HEK293 (cell line): Measurements from ENCODE around the gene GSC.

Experiments used
- CTCF ChIA-PET: fragments of 350-600 bp; formaldehyde crosslinking; extraction: SDS; loops from one replicate; lab custom pipeline; 2021; ENCODE audit warnings: antibody characterized with exemption; lab: Yijun Ruan, JAX
- POLR2A ChIA-PET: fragments of 300-600 bp; formaldehyde crosslinking; extraction: SDS; loops from one replicate; lab custom pipeline; 2020; ENCODE audit warnings: antibody characterized with exemption, inconsistent platforms; lab: Yijun Ruan, JAX
- H3K27ac ChIP-seq: fragments of 200-500 bp; sonication (Bioruptor generic); 2 replicates; pipeline ENCODE4 v1.5.1; 2014; ENCODE audit warnings: low read depth, low read length, control low read depth, inconsistent platforms; ENCODE audit errors: extremely low read depth
- H3K36me3 ChIP-seq, 2 experiments: fragments of 200-500 bp in 1 of 2; sonication (Bioruptor generic) in 1 of 2; 1 replicate in 1 of 2; 2 replicates in 1 of 2; pipeline ENCODE4 v1.5.1; 2014 to 2017; ENCODE audit warnings: inconsistent platforms in 2 of 2, low read length in 2 of 2; ENCODE audit not compliant: control insufficient read depth in 2 of 2, insufficient read depth in 1 of 2
- H3K4me1 ChIP-seq: fragments of 200-500 bp; sonication (Bioruptor generic); 2 replicates; pipeline ENCODE4 v1.5.1; 2014; ENCODE audit warnings: mild to moderate bottlenecking, low read length, inconsistent platforms; ENCODE audit not compliant: control insufficient read depth, insufficient read depth
- H3K4me3 ChIP-seq: 2 replicates; pipeline ENCODE4 v1.5.1; 2011; ENCODE audit warnings: low read depth, mild to moderate bottlenecking, control low read depth, low read length, moderate library complexity
- H3K9me3 ChIP-seq: fragments of 200-500 bp; sonication (Bioruptor generic); 2 replicates; pipeline ENCODE4 v1.5.1; 2014; ENCODE audit warnings: low read depth, low read length, inconsistent platforms; ENCODE audit not compliant: control insufficient read depth, insufficient read depth
- EGR2 ChIP-seq: fragments of 450-650 bp; formaldehyde crosslinking; IDR thresholded peaks from 2 replicates; pipeline ENCODE4 v1.5.1; 2016; ENCODE audit warnings: low read depth, missing biosample characterization, missing genetic modification characterization
- GLIS2 ChIP-seq: fragments of 450-650 bp; formaldehyde crosslinking; IDR thresholded peaks from 2 replicates; pipeline ENCODE4 v1.5.1; 2016; ENCODE audit warnings: missing biosample characterization, missing genetic modification characterization
- HOXA7 ChIP-seq: sonication (generic); formaldehyde crosslinking; IDR thresholded peaks from 2 replicates; pipeline ENCODE4 v1.8.1; 2022; ENCODE audit warnings: missing genetic modification reagents, borderline replicate concordance
- KLF8 ChIP-seq: fragments of 450-650 bp; formaldehyde crosslinking; IDR thresholded peaks from 2 replicates; pipeline ENCODE4 v1.5.1; 2016; ENCODE audit warnings: missing biosample characterization, missing genetic modification characterization
- OSR2 ChIP-seq: fragments of 450-650 bp; formaldehyde crosslinking; IDR thresholded peaks from 2 replicates; pipeline ENCODE4 v1.5.1; 2016; ENCODE audit warnings: missing biosample characterization, missing genetic modification characterization
- ZBTB1 ChIP-seq: fragments of 450-650 bp; formaldehyde crosslinking; IDR thresholded peaks from 2 replicates; pipeline ENCODE4 v1.5.1; 2016; ENCODE audit warnings: missing biosample characterization, missing genetic modification characterization
- ZFP37 ChIP-seq: fragments of 450-650 bp; formaldehyde crosslinking; IDR thresholded peaks from 2 replicates; pipeline ENCODE4 v1.5.1; 2016; ENCODE audit warnings: missing biosample characterization, missing genetic modification characterization
- ZFP69B ChIP-seq: fragments of 450-650 bp; formaldehyde crosslinking; IDR thresholded peaks from 2 replicates; pipeline ENCODE4 v1.5.1; 2016; ENCODE audit warnings: missing biosample characterization, missing genetic modification characterization
- ZNF133 ChIP-seq: fragments of 450-650 bp; formaldehyde crosslinking; IDR thresholded peaks from 2 replicates; pipeline ENCODE4 v1.5.1; 2016; ENCODE audit warnings: missing biosample characterization, missing genetic modification characterization
- ZNF146 ChIP-seq: fragments of 450-650 bp; formaldehyde crosslinking; IDR thresholded peaks from 2 replicates; pipeline ENCODE4 v1.5.1; 2016; ENCODE audit warnings: missing biosample characterization, missing genetic modification characterization
- ZNF169 ChIP-seq: fragments of 450-650 bp; formaldehyde crosslinking; IDR thresholded peaks from 2 replicates; pipeline ENCODE4 v1.5.1; 2016; ENCODE audit warnings: missing biosample characterization, missing genetic modification characterization
- ZNF175 ChIP-seq: fragments of 450-650 bp; formaldehyde crosslinking; IDR thresholded peaks from 2 replicates; pipeline ENCODE4 v1.5.1; 2016; ENCODE audit warnings: missing biosample characterization, missing genetic modification characterization
- ZNF2 ChIP-seq: fragments of 450-650 bp; formaldehyde crosslinking; IDR thresholded peaks from 2 replicates; pipeline ENCODE4 v1.5.1; 2016; ENCODE audit warnings: missing biosample characterization, missing genetic modification characterization
- ZNF266 ChIP-seq: fragments of 450-650 bp; formaldehyde crosslinking; IDR thresholded peaks from 2 replicates; pipeline ENCODE4 v1.5.1; 2016; ENCODE audit warnings: missing biosample characterization, missing genetic modification characterization, low read depth
- ZNF324 ChIP-seq: fragments of 450-650 bp; formaldehyde crosslinking; IDR thresholded peaks from 2 replicates; pipeline ENCODE4 v1.5.1; 2016; ENCODE audit warnings: missing biosample characterization, missing genetic modification characterization
- ZNF335 ChIP-seq: fragments of 450-650 bp; formaldehyde crosslinking; conservative IDR thresholded peaks from 2 replicates; pipeline ENCODE4 v1.5.1; 2016; ENCODE audit warnings: missing biosample characterization, missing genetic modification characterization
- ZNF416 ChIP-seq: fragments of 450-650 bp; formaldehyde crosslinking; IDR thresholded peaks from 2 replicates; pipeline ENCODE4 v1.5.1; 2016; ENCODE audit warnings: missing biosample characterization, missing genetic modification characterization
- ZNF423 ChIP-seq: fragments of 450-650 bp; formaldehyde crosslinking; IDR thresholded peaks from 2 replicates; pipeline ENCODE4 v1.5.1; 2016; ENCODE audit warnings: missing biosample characterization, missing genetic modification characterization
- ZNF544 ChIP-seq: fragments of 450-650 bp; formaldehyde crosslinking; IDR thresholded peaks from 2 replicates; pipeline ENCODE4 v1.5.0; 2017; ENCODE audit warnings: missing biosample characterization, missing genetic modification characterization
- ZNF548 ChIP-seq: fragments of 450-650 bp; formaldehyde crosslinking; IDR thresholded peaks from 2 replicates; pipeline ENCODE4 v1.5.1; 2016; ENCODE audit warnings: missing biosample characterization, missing genetic modification characterization
- ZNF555 ChIP-seq: fragments of 450-650 bp; formaldehyde crosslinking; conservative IDR thresholded peaks from 2 replicates; pipeline ENCODE4 v1.5.1; 2017; ENCODE audit warnings: missing biosample characterization, mild to moderate bottlenecking, missing genetic modification characterization, inconsistent platforms
- ZNF560 ChIP-seq: fragments of 450-650 bp; formaldehyde crosslinking; IDR thresholded peaks from 2 replicates; pipeline ENCODE4 v1.5.1; 2017; ENCODE audit warnings: missing biosample characterization, missing genetic modification characterization, borderline replicate concordance
- ZNF561 ChIP-seq: fragments of 450-650 bp; IDR thresholded peaks from 2 replicates; pipeline ENCODE4 v1.5.1; 2018; ENCODE audit warnings: missing biosample characterization, missing genetic modification characterization, borderline replicate concordance
- ZNF626 ChIP-seq: fragments of 450-650 bp; sonication (Bioruptor Pico); formaldehyde crosslinking; IDR thresholded peaks from 2 replicates; pipeline ENCODE4 v1.5.1; 2018; ENCODE audit warnings: missing biosample characterization, missing genetic modification characterization, inconsistent platforms
- ZNF670 ChIP-seq: fragments of 450-650 bp; formaldehyde crosslinking; IDR thresholded peaks from 2 replicates; pipeline ENCODE4 v1.5.1; 2016; ENCODE audit warnings: missing biosample characterization, missing genetic modification characterization, low read depth
- ZNF768 ChIP-seq: fragments of 450-650 bp; formaldehyde crosslinking; IDR thresholded peaks from 2 replicates; pipeline ENCODE4 v1.5.1; 2018; ENCODE audit warnings: missing biosample characterization, mild to moderate bottlenecking, missing genetic modification characterization
- ZNF777 ChIP-seq: fragments of 450-650 bp; formaldehyde crosslinking; IDR thresholded peaks from 2 replicates; pipeline ENCODE4 v1.5.1; 2017; ENCODE audit warnings: missing biosample characterization, missing genetic modification characterization, borderline replicate concordance
- TF ChIP-seq, protein P1 (sequence below): fragments of 450-650 bp; formaldehyde crosslinking; IDR thresholded peaks from 2 replicates; pipeline ENCODE4; 2016; ENCODE audit warnings: missing biosample characterization, missing genetic modification characterization
- TF ChIP-seq, protein P2 (sequence below): fragments of 450-650 bp; formaldehyde crosslinking; conservative IDR thresholded peaks from 2 replicates; pipeline ENCODE4 v1.5.1; 2016; ENCODE audit warnings: low read depth, missing biosample characterization, missing genetic modification characterization
- TF ChIP-seq, protein P3 (sequence below): fragments of 450-650 bp; IDR thresholded peaks from 2 replicates; pipeline ENCODE4 v1.5.1; 2018; ENCODE audit warnings: missing biosample characterization, mild to moderate bottlenecking, missing genetic modification characterization

Gene GSC

DNA sequence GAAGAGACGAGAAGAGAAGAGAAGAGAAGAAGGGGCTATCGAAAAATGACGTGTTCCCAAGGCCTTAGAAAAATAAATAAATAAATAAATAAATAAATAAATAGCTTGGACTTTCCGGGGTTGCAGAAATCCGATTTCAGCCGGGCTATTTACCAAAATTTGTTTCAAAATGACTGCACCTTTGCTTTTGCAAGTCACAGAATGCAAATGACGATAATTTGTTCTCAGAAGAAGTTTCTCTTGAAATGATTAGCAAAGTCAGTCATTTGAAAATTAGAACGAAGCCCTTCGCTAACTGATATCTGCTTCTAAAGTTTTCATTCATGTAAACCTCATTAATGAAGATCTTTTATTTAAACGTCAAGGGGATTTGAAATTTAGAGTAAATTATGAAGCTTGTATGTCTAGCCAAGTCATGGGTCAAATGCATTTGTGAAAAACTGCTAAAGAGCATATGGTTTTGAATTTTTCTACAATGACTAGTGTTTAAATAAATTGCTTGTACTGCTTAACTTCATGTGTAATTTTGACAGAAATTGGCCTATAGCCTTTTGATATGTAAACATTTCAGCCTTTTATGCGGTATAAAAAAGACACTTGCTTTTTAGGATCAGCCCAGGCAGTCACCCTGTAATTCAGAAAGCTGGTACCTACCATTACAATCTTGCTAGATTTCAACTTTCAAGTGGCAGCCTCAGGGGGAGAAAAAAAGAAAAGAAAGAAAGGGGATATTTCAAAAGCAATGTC is 4.6 kb upstream of the GSC start:
- H3K4me1 ChIP-seq = no peaks in the 10 kb centered on the region
- TF ChIP-seq ZNF169 (tag by site-specific recombination) (no peak), ZNF146 (tag by site-specific recombination) (no peak), ZFP37 (tag by site-specific recombination) (no peak), ZNF548 (tag by site-specific recombination) (no peak), ZNF561 (tag by site-specific recombination) (no peak), ZNF416 (tag by site-specific recombination) (no peak), ZNF670 (no peak), EGR2 (no peak), ZNF560 (tag by site-specific recombination) (no peak), ZNF266 (no peak), ZNF423 (tag by site-specific recombination) (no peak), ZBTB1 (tag by site-specific recombination) (no peak), ZNF777 (tag by site-specific recombination) (no peak), ZNF133 (tag by site-specific recombination) (no peak)
- H3K4me3 ChIP-seq = no peak overlapping the region
- H3K9me3 ChIP-seq = no peaks in the 10 kb centered on the region
- H3K27ac ChIP-seq = no peak overlapping the region
- CTCF ChIA-PET = interaction anchor here (0.6 kb wide), 1 partner anchor 249 kb away, joined by 3 read pairs; no protein-coding TSS in a partner anchor
- POLR2A ChIA-PET = no interaction called here
- H3K36me3 ChIP-seq = no peaks in the 10 kb centered on the region

DNA sequence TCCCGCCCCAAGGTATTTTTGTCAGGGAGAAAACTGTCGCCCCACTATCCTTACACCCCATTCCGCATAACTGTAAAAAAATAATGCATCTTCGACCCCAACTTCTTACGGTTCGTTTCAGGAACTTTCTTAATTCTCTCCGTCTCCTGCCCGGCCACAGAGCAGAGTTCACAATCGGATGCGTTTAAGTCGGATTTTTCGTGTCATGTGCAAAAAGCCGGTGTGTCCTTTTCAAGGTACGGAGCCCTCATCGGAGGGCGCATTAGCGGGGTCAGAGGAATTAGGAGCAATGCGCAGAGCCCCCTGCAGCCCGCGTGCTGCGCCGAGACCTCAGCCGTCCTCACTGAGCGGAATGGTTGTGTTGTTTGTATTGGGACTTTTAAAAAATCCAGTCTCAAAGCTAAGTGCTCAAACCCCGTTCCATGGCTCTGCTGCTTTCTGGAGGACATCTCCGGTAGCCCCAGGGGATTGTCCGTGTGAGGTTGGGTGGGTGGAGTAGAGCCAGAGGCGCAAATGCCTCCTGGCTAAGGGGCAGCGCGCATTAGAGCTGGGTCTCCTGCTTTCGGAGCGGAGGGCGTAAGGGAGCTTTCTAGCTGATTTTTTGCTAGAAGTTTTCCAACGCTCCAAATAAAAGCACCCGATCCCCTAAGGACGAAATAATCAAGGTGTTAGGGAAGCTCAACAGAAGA is 3.9 kb upstream of the GSC start:
- ChIA-PET CTCF (interaction anchor here (0.6 kb wide), 1 partner anchor 248 kb away, joined by 3 read pairs; no protein-coding TSS in a partner anchor), POLR2A (no interaction called here)
- H3K4me1 ChIP-seq = no peaks in the 10 kb centered on the region
- H3K9me3 ChIP-seq = no peaks in the 10 kb centered on the region
- H3K27ac ChIP-seq = no peak overlapping the region
- TF ChIP-seq, protein P1, sequence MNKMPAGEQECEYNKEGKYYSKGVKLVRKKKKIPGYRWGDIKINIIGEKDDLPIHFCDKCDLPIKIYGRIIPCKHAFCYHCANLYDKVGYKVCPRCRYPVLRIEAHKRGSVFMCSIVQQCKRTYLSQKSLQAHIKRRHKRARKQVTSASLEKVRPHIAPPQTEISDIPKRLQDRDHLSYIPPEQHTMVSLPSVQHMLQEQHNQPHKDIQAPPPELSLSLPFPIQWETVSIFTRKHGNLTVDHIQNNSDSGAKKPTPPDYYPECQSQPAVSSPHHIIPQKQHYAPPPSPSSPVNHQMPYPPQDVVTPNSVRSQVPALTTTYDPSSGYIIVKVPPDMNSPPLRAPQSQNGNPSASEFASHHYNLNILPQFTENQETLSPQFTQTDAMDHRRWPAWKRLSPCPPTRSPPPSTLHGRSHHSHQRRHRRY (tag by site-specific recombination) = no peak
- TF ChIP-seq ZNF670 (no peak), ZFP69B (tag by site-specific recombination) (no peak), ZNF555 (tag by site-specific recombination) (no peak), ZNF175 (no peak), ZNF544 (tag by site-specific recombination) (no peak), OSR2 (tag by site-specific recombination) (no peak), ZNF626 (no peak), ZNF768 (tag by site-specific recombination) (no peak), ZNF335 (tag by site-specific recombination) (no peak), GLIS2 (tag by site-specific recombination) (no peak), ZNF324 (no peak), KLF8 (tag by site-specific recombination) (no peak), ZNF2 (no peak), HOXA7 (CRISPR knock-in tag) (no peak), ZNF423 (tag by site-specific recombination) (no peak), ZNF416 (tag by site-specific recombination) (no peak)
- TF ChIP-seq, protein P2, sequence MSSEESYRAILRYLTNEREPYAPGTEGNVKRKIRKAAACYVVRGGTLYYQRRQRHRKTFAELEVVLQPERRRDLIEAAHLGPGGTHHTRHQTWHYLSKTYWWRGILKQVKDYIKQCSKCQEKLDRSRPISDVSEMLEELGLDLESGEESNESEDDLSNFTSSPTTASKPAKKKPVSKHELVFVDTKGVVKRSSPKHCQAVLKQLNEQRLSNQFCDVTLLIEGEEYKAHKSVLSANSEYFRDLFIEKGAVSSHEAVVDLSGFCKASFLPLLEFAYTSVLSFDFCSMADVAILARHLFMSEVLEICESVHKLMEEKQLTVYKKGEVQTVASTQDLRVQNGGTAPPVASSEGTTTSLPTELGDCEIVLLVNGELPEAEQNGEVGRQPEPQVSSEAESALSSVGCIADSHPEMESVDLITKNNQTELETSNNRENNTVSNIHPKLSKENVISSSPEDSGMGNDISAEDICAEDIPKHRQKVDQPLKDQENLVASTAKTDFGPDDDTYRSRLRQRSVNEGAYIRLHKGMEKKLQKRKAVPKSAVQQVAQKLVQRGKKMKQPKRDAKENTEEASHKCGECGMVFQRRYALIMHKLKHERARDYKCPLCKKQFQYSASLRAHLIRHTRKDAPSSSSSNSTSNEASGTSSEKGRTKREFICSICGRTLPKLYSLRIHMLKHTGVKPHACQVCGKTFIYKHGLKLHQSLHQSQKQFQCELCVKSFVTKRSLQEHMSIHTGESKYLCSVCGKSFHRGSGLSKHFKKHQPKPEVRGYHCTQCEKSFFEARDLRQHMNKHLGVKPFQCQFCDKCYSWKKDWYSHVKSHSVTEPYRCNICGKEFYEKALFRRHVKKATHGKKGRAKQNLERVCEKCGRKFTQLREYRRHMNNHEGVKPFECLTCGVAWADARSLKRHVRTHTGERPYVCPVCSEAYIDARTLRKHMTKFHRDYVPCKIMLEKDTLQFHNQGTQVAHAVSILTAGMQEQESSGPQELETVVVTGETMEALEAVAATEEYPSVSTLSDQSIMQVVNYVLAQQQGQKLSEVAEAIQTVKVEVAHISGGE (tag by site-specific recombination) = no peak
- TF ChIP-seq, protein P3, sequence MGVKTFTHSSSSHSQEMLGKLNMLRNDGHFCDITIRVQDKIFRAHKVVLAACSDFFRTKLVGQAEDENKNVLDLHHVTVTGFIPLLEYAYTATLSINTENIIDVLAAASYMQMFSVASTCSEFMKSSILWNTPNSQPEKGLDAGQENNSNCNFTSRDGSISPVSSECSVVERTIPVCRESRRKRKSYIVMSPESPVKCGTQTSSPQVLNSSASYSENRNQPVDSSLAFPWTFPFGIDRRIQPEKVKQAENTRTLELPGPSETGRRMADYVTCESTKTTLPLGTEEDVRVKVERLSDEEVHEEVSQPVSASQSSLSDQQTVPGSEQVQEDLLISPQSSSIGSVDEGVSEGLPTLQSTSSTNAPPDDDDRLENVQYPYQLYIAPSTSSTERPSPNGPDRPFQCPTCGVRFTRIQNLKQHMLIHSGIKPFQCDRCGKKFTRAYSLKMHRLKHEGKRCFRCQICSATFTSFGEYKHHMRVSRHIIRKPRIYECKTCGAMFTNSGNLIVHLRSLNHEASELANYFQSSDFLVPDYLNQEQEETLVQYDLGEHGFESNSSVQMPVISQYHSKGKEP = no peak
- H3K4me3 ChIP-seq = no peak overlapping the region
- H3K36me3 ChIP-seq = no peaks in the 10 kb centered on the region
